ENCODE results near the gene TRPM5. TPM values are rescaled to one million over a fixed set of nuclear protein-coding genes. Genes with fewer than 3 reads are reported as not detected.

TRPM5 gene
- total and polyA plus RNA-seq, 2 of the 8 experiments (the other 6 are each of a cell fraction or from before 2014, with no cell fraction given), result 0.02 TPM; not detected in 1

GRCh38 chr11:2402106-2402505, 42.2 kb downstream of the TRPM5 start (continued):
- TF ChIP-seq BACH1 (IDR thresholded peaks at IDR 0.05; ENCODE audit: low read length) (no peak), CBX8 (IDR thresholded peaks at IDR 0.05; ENCODE audit: borderline replicate concordance, low read depth, low read length) (no peak), KDM4A (IDR thresholded peaks at IDR 0.05; ENCODE audit: low read depth, low read length, severe bottlenecking) (no peak), MAX (IDR thresholded peaks at IDR 0.05) (no peak), RXRA (IDR thresholded peaks at IDR 0.05; ENCODE audit: insufficient read depth, low read depth, low read length) (no peak), POLR2A (IDR thresholded peaks at IDR 0.05; ENCODE audit: control extremely low read depth in 1 of 2, low read depth in 2 of 2, low read length in 2 of 2) (no peak), RAD21 (IDR thresholded peaks at IDR 0.05 in 1 of 2, conservative IDR thresholded peaks at IDR 0.05 in 1 of 2; ENCODE audit: low read depth in 2 of 2, low read length in 2 of 2) (no peak), BCL11A (IDR thresholded peaks at IDR 0.05; ENCODE audit: low read depth in 2 of 2, low read length in 2 of 2) (no peak), USF2 (IDR thresholded peaks at IDR 0.05; ENCODE audit: low read length) (no peak), TBP (IDR thresholded peaks at IDR 0.05; ENCODE audit: low read depth, low read length) (no peak)
- TF ChIP-seq, protein P1, sequence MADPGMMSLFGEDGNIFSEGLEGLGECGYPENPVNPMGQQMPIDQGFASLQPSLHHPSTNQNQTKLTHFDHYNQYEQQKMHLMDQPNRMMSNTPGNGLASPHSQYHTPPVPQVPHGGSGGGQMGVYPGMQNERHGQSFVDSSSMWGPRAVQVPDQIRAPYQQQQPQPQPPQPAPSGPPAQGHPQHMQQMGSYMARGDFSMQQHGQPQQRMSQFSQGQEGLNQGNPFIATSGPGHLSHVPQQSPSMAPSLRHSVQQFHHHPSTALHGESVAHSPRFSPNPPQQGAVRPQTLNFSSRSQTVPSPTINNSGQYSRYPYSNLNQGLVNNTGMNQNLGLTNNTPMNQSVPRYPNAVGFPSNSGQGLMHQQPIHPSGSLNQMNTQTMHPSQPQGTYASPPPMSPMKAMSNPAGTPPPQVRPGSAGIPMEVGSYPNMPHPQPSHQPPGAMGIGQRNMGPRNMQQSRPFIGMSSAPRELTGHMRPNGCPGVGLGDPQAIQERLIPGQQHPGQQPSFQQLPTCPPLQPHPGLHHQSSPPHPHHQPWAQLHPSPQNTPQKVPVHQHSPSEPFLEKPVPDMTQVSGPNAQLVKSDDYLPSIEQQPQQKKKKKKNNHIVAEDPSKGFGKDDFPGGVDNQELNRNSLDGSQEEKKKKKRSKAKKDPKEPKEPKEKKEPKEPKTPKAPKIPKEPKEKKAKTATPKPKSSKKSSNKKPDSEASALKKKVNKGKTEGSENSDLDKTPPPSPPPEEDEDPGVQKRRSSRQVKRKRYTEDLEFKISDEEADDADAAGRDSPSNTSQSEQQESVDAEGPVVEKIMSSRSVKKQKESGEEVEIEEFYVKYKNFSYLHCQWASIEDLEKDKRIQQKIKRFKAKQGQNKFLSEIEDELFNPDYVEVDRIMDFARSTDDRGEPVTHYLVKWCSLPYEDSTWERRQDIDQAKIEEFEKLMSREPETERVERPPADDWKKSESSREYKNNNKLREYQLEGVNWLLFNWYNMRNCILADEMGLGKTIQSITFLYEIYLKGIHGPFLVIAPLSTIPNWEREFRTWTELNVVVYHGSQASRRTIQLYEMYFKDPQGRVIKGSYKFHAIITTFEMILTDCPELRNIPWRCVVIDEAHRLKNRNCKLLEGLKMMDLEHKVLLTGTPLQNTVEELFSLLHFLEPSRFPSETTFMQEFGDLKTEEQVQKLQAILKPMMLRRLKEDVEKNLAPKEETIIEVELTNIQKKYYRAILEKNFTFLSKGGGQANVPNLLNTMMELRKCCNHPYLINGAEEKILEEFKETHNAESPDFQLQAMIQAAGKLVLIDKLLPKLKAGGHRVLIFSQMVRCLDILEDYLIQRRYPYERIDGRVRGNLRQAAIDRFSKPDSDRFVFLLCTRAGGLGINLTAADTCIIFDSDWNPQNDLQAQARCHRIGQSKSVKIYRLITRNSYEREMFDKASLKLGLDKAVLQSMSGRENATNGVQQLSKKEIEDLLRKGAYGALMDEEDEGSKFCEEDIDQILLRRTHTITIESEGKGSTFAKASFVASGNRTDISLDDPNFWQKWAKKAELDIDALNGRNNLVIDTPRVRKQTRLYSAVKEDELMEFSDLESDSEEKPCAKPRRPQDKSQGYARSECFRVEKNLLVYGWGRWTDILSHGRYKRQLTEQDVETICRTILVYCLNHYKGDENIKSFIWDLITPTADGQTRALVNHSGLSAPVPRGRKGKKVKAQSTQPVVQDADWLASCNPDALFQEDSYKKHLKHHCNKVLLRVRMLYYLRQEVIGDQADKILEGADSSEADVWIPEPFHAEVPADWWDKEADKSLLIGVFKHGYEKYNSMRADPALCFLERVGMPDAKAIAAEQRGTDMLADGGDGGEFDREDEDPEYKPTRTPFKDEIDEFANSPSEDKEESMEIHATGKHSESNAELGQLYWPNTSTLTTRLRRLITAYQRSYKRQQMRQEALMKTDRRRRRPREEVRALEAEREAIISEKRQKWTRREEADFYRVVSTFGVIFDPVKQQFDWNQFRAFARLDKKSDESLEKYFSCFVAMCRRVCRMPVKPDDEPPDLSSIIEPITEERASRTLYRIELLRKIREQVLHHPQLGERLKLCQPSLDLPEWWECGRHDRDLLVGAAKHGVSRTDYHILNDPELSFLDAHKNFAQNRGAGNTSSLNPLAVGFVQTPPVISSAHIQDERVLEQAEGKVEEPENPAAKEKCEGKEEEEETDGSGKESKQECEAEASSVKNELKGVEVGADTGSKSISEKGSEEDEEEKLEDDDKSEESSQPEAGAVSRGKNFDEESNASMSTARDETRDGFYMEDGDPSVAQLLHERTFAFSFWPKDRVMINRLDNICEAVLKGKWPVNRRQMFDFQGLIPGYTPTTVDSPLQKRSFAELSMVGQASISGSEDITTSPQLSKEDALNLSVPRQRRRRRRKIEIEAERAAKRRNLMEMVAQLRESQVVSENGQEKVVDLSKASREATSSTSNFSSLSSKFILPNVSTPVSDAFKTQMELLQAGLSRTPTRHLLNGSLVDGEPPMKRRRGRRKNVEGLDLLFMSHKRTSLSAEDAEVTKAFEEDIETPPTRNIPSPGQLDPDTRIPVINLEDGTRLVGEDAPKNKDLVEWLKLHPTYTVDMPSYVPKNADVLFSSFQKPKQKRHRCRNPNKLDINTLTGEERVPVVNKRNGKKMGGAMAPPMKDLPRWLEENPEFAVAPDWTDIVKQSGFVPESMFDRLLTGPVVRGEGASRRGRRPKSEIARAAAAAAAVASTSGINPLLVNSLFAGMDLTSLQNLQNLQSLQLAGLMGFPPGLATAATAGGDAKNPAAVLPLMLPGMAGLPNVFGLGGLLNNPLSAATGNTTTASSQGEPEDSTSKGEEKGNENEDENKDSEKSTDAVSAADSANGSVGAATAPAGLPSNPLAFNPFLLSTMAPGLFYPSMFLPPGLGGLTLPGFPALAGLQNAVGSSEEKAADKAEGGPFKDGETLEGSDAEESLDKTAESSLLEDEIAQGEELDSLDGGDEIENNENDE (IDR thresholded peaks at IDR 0.05; ENCODE audit: insufficient replicate concordance, low read length), result no peak

Data from H1 (cell line).